GM19452 (cell line): ENCODE measurements around the gene NCOR2.

Experiments used
- ATAC-seq: cut with Tn5 transposase; IDR thresholded peaks from one replicate; pipeline ENCODE4 v1.9.1; 2021; ENCODE audit not compliant: unreplicated experiment

Gene NCOR2

GRCh38 chr12:124544311-124544970 lies 23.0 kb downstream of the NCOR2 start:
- ATAC-seq: no peak

GRCh38 chr12:124543590-124544310 lies 23.7 kb downstream of the NCOR2 start:
- ATAC-seq: no peak

GRCh38 chr12:124543052-124543589 lies 24.3 kb downstream of the NCOR2 start:
- no peak for ATAC-seq

- no peak for ATAC-seq
These were observed 25.1 kb downstream of the NCOR2 start for GRCh38 chr12:124542021-124542949.

GRCh38 chr12:124541322-124541721 lies 26.1 kb downstream of the NCOR2 start:
- ATAC-seq: no peak

GRCh38 chr12:124539084-124540041 lies 28.0 kb downstream of the NCOR2 start:
- ATAC-seq: no peak

- ATAC-seq: no peak
These were observed 29.0 kb downstream of the NCOR2 start for GRCh38 chr12:124538194-124539082.

- no peak for ATAC-seq
These were observed 29.8 kb downstream of the NCOR2 start for GRCh38 chr12:124537525-124538193.

- ATAC-seq: no peak
These were observed 30.8 kb downstream of the NCOR2 start for GRCh38 chr12:124536641-124537040.

GRCh38 chr12:124534776-124535740 lies 32.4 kb downstream of the NCOR2 start:
- no peak for ATAC-seq

- no peak for ATAC-seq
These were observed 34.0 kb downstream of the NCOR2 start for GRCh38 chr12:124533456-124533855.

GRCh38 chr12:124532967-124533366 lies 34.4 kb downstream of the NCOR2 start:
- no peak for ATAC-seq

GRCh38 chr12:124532331-124532750 lies 35.1 kb downstream of the NCOR2 start:
- no peak for ATAC-seq

- ATAC-seq: no peak
These were observed 35.5 kb downstream of the NCOR2 start for GRCh38 chr12:124531906-124532305.

GRCh38 chr12:124531281-124531745 lies 36.1 kb downstream of the NCOR2 start:
- ATAC-seq: no peak

- ATAC-seq: no peak
These were observed 36.7 kb downstream of the NCOR2 start for GRCh38 chr12:124530637-124531263.
